ENCODE results near the gene SHB.

DNA sequence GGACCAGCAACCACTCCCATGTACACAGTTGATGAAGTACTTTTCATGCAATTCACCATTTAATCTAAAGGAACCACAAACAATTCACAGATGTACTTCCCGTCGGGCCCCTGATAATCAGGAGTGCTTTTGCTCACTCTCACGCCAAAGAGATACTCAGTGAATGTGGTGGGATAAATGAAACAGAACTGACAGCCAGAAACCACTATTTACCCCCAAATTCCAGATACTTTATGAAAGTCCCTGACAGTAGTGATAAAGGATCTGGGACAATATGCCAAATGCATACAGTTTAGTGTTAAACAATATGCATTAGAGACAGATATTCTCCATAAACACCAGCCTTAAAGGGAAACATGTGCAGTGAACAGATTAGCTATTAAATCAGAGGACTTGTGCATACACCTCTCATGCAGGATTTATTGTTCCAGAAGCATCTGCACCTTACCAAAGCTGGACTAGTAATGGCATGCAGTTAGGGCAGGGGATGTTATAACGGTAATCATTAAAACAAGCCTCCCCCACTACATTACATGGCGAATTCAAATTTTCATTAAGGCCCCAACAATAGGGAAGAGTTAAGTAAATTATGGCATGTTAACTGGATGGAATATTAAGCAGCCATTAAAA is 91.1 kb downstream of the SHB start:
- TF ChIP-seq, protein P1, sequence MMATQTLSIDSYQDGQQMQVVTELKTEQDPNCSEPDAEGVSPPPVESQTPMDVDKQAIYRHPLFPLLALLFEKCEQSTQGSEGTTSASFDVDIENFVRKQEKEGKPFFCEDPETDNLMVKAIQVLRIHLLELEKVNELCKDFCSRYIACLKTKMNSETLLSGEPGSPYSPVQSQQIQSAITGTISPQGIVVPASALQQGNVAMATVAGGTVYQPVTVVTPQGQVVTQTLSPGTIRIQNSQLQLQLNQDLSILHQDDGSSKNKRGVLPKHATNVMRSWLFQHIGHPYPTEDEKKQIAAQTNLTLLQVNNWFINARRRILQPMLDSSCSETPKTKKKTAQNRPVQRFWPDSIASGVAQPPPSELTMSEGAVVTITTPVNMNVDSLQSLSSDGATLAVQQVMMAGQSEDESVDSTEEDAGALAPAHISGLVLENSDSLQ (IDR thresholded peaks at IDR 0.05), result no peak
- TF ChIP-seq L3MBTL2 (conservative IDR thresholded peaks at IDR 0.05) (no peak), FOXM1 (IDR thresholded peaks at IDR 0.05; ENCODE audit: borderline replicate concordance) (no peak), ARNT (IDR thresholded peaks at IDR 0.05) (no peak), SUZ12 (IDR thresholded peaks at IDR 0.05) (no peak), LEF1 (IDR thresholded peaks at IDR 0.05; ENCODE audit: borderline replicate concordance) (no peak), FOXA1 (IDR thresholded peaks at IDR 0.05) (no peak), NFRKB (IDR thresholded peaks at IDR 0.05) (no peak), TARDBP (IDR thresholded peaks at IDR 0.05) (no peak), FOXK2 (IDR thresholded peaks at IDR 0.05) (no peak), CTBP1 (IDR thresholded peaks at IDR 0.05; ENCODE audit: borderline replicate concordance) (no peak)
